IMR-90 (cell line): ENCODE results near the gene PCSK6.

Source experiments
- BHLHE40 ChIP-seq: fragments of 150-350 bp; IDR thresholded peaks from 2 replicates; pipeline ENCODE4 v1.6.1; 2016; ENCODE audit warnings: mild to moderate bottlenecking, low read depth, low read length
- CEBPB ChIP-seq: IDR thresholded peaks from 2 replicates; pipeline ENCODE4 v1.6.1; 2012; ENCODE audit warnings: low read depth, low read length, improper control_type of control experiment
- FOS ChIP-seq: fragments of 150-350 bp; IDR thresholded peaks from 2 replicates; pipeline ENCODE4 v1.6.1; 2016; ENCODE audit warnings: low read depth, low read length
- MAFK ChIP-seq: IDR thresholded peaks from 2 replicates; pipeline ENCODE4 v1.6.1; 2012; ENCODE audit warnings: low read depth, low read length, improper control_type of control experiment
- MAZ ChIP-seq: IDR thresholded peaks from 2 replicates; pipeline ENCODE4 v1.6.1; 2012; ENCODE audit warnings: low read depth, mild to moderate bottlenecking, low read length, improper control_type of control experiment, moderate library complexity, borderline replicate concordance
- MXI1 ChIP-seq: IDR thresholded peaks from 2 replicates; pipeline ENCODE4 v1.6.1; 2012; ENCODE audit warnings: low read depth, mild to moderate bottlenecking, low read length, moderate library complexity, borderline replicate concordance
- NFE2L2 ChIP-seq: fragments of 150-350 bp; IDR thresholded peaks from 2 replicates; pipeline ENCODE4 v1.6.1; 2016; ENCODE audit warnings: low read depth, mild to moderate bottlenecking, low read length
- POLR2A ChIP-seq: IDR thresholded peaks from 2 replicates; pipeline ENCODE4 v1.6.1; 2012; ENCODE audit warnings: mild to moderate bottlenecking, low read depth, low read length
- RAD21 ChIP-seq: IDR thresholded peaks from 2 replicates; pipeline ENCODE4 v1.6.1; 2012; ENCODE audit warnings: low read length, improper control_type of control experiment
- RCOR1 ChIP-seq: IDR thresholded peaks from 2 replicates; pipeline ENCODE4 v1.6.1; 2012; ENCODE audit warnings: mild to moderate bottlenecking, low read length, improper control_type of control experiment; ENCODE audit not compliant: insufficient replicate concordance
- RFX5 ChIP-seq: IDR thresholded peaks from 2 replicates; pipeline ENCODE4 v1.8.0; 2012; ENCODE audit warnings: low read depth, mild to moderate bottlenecking, low read length, moderate library complexity
- TF ChIP-seq, protein P1 (sequence below): conservative IDR thresholded peaks from 2 replicates; pipeline ENCODE4 v1.5.1; 2012; ENCODE audit warnings: mild to moderate bottlenecking, low read depth, low read length, improper control_type of control experiment
- TF ChIP-seq, protein P2 (sequence below): fragments of 150-350 bp; IDR thresholded peaks from 2 replicates; pipeline ENCODE4 v1.6.1; 2016; ENCODE audit warnings: low read depth, mild to moderate bottlenecking, low read length, moderate library complexity, borderline replicate concordance
- TF ChIP-seq, protein P3 (sequence below): fragments of 150-350 bp; IDR thresholded peaks from 2 replicates; pipeline ENCODE4 v1.6.1; 2017; ENCODE audit warnings: mild to moderate bottlenecking, antibody characterized with exemption, low read length, low read depth

DNA sequence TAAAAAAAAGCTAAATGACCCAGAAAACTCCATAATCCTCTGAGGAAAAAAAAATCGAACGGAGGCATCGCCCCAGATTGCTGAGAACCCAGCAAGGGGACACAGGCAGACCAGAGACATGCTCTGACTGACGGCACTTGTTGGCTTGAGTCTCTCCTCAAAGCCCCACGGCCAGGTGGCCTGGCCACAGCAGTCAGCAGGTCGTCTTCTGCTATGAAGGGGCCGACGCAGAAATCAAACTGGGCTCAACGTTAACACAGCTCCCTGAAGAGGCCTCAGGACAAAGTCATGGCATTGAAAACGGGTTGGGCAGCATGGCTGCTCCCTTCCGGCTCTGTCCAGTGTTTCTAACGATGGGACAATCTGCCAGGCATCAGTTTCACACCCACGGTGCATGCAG is 17.5 kb downstream of the PCSK6 start:
- TF ChIP-seq, protein P1, sequence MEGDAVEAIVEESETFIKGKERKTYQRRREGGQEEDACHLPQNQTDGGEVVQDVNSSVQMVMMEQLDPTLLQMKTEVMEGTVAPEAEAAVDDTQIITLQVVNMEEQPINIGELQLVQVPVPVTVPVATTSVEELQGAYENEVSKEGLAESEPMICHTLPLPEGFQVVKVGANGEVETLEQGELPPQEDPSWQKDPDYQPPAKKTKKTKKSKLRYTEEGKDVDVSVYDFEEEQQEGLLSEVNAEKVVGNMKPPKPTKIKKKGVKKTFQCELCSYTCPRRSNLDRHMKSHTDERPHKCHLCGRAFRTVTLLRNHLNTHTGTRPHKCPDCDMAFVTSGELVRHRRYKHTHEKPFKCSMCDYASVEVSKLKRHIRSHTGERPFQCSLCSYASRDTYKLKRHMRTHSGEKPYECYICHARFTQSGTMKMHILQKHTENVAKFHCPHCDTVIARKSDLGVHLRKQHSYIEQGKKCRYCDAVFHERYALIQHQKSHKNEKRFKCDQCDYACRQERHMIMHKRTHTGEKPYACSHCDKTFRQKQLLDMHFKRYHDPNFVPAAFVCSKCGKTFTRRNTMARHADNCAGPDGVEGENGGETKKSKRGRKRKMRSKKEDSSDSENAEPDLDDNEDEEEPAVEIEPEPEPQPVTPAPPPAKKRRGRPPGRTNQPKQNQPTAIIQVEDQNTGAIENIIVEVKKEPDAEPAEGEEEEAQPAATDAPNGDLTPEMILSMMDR = no peak
- TF ChIP-seq POLR2A (no peak), RFX5 (no peak), RAD21 (no peak), CEBPB (no peak), NFE2L2 (no peak), MAFK (no peak), MXI1 (no peak), FOS (no peak), RCOR1 (no peak), MAZ (no peak), BHLHE40 (no peak)
- TF ChIP-seq, protein P2, sequence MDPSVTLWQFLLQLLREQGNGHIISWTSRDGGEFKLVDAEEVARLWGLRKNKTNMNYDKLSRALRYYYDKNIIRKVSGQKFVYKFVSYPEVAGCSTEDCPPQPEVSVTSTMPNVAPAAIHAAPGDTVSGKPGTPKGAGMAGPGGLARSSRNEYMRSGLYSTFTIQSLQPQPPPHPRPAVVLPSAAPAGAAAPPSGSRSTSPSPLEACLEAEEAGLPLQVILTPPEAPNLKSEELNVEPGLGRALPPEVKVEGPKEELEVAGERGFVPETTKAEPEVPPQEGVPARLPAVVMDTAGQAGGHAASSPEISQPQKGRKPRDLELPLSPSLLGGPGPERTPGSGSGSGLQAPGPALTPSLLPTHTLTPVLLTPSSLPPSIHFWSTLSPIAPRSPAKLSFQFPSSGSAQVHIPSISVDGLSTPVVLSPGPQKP = no peak
- TF ChIP-seq, protein P3, sequence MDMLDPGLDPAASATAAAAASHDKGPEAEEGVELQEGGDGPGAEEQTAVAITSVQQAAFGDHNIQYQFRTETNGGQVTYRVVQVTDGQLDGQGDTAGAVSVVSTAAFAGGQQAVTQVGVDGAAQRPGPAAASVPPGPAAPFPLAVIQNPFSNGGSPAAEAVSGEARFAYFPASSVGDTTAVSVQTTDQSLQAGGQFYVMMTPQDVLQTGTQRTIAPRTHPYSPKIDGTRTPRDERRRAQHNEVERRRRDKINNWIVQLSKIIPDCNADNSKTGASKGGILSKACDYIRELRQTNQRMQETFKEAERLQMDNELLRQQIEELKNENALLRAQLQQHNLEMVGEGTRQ = no peak
